Measurements from ENCODE around the gene MXI1.
A peak's percentile ranks its signal among the peaks of the same experiment; 100 is the strongest.

Gene MXI1

DNA sequence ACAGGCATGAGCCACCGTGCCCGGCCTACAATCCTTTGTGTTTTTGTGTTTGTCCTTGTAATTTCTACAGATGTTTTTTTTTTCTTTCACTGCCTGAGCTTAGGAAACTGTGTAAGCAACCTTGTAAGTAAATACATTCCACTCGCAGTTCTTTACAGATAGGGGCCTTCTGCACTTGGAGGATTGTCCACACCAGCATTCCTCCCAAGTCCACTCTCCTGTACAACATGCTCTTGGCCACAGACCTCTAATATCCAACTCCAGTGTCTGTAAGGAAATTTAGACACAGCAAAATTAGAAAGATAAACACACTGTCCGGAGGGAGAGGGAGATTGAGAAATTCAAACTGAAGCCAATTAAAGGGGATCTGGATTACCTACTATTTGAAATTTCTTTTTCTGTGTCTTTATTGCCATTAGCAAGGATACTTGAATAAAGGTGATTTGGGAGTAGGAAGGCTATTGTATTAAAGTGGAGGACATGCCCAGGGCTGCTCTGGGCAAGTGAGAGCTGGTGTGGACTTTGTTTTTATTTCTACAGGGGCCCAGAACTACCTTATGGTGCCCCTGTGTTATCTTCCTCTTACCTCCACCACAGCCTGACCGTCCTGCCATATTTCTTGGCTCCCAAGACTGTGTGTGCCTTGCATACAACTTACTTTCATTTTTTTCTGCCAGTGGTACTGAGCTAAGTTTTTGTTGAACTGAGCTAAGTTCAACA is 9.7 kb downstream of the MXI1 start:
- no peaks in the 10 kb centered on the region for H3K9me3 Mint-ChIP-seq
- H3K27ac Mint-ChIP-seq = peak overlapping the region; percentile 16 to 59 (median 18)
- H3K36me3 Mint-ChIP-seq (ENCODE audit: low read depth) = no peaks in the 10 kb centered on the region
- H3K4me3 Mint-ChIP-seq = peak overlapping the region in 1 of 3 experiments; percentile 4
- TF ChIP-seq CTCF (IDR thresholded peaks at IDR 0.05; ENCODE audit: unreplicated experiment in 3 of 3) = no peak
- peaks cover 3% of the 10 kb centered on the region for H3K27me3 Mint-ChIP-seq (ENCODE audit: low read depth)
- H3K4me1 Mint-ChIP-seq = peaks cover 50% of the 10 kb centered on the region

DNA sequence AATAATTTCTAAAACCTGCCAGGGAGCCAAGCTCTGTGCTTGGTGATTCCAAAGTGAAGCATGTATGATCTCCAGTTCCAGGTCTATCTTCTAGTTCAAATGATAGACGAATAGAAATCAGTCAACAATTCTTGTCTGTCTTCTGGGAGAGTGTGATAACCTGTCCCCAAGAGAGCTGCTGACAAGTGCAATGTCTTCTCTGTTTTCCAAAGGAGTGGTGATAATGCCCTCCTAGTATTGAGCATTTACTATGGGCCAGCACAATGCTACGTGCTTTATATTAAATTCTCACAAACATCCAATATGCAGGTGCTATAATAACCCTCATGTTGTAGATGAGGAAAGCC is 10.2 kb downstream of the MXI1 start:
- Mint-ChIP-seq H3K27ac (no peak overlapping the region), H3K9me3 (no peaks in the 10 kb centered on the region), H3K27me3 (ENCODE audit: low read depth) (peaks cover 3% of the 10 kb centered on the region), H3K36me3 (ENCODE audit: low read depth) (no peaks in the 10 kb centered on the region), H3K4me3 (no peak overlapping the region), H3K4me1 (peaks cover 49% of the 10 kb centered on the region)
- no peak for TF ChIP-seq CTCF (IDR thresholded peaks at IDR 0.05; ENCODE audit: unreplicated experiment in 3 of 3)

- TF ChIP-seq CTCF (IDR thresholded peaks at IDR 0.05; ENCODE audit: unreplicated experiment in 3 of 3) = no peak
- Mint-ChIP-seq H3K27ac (no peak overlapping the region), H3K27me3 (ENCODE audit: low read depth) (no peaks in the 10 kb centered on the region), H3K9me3 (no peaks in the 10 kb centered on the region), H3K4me1 (peaks cover 40% of the 10 kb centered on the region), H3K36me3 (ENCODE audit: low read depth) (no peaks in the 10 kb centered on the region), H3K4me3 (no peak overlapping the region)
Measured at GRCh38 chr10:110218632-110219031, 11.2 kb downstream of the MXI1 start.

DNA sequence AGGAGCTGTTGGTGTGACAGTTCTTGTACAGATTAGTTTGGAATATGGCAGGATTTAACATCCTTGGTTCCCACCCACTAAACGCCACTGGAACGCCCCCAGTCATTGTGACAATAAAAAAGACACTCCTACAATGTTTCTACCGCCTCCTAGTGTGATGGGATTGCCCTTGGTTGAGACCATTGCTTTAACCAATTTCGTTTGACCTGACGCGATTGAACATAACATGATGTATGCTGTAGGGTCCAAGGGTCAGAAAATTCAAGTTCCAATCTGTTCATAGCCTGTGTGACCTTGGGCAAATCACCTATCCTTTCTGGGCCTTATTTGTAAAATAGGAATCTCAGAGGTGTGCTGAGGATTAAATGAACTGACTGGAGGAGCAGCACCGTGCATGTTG is 12.5 kb downstream of the MXI1 start:
- Mint-ChIP-seq H3K27ac (peak overlapping the region in 1 of 3 experiments; percentile 11), H3K36me3 (ENCODE audit: low read depth) (no peaks in the 10 kb centered on the region)
- no peak for TF ChIP-seq CTCF (IDR thresholded peaks at IDR 0.05; ENCODE audit: unreplicated experiment in 3 of 3)

GRCh38 chr10:110220398-110220797 is 13.0 kb downstream of the MXI1 start:
- TF ChIP-seq CTCF (IDR thresholded peaks at IDR 0.05; ENCODE audit: unreplicated experiment in 3 of 3) = no peak
- Mint-ChIP-seq H3K27ac (peak overlapping the region in 2 of 3 experiments; percentile 1 to 11), H3K36me3 (ENCODE audit: low read depth) (no peaks in the 10 kb centered on the region), H3K4me3 (no peak overlapping the region), H3K9me3 (no peaks in the 10 kb centered on the region), H3K27me3 (ENCODE audit: low read depth) (no peaks in the 10 kb centered on the region), H3K4me1 (peaks cover 44% of the 10 kb centered on the region)

More for the DNA sequence above, 12.5 kb downstream of the MXI1 start:
- H3K9me3 Mint-ChIP-seq = no peaks in the 10 kb centered on the region
- no peak overlapping the region for H3K4me3 Mint-ChIP-seq
- H3K4me1 Mint-ChIP-seq = peaks cover 40% of the 10 kb centered on the region
- H3K27me3 Mint-ChIP-seq (ENCODE audit: low read depth) = no peaks in the 10 kb centered on the region
